PC-9 (cell line): ENCODE data around the gene GYPC. TPM values are rescaled to one million over a fixed set of nuclear protein-coding genes. Genes with fewer than 3 reads are reported as not detected.

Source experiments
- BruUV-seq: library from RNA; stranded (reverse); fragments of 400-500 nt; replicated peaks from 2 replicates; lab custom pipeline; 2021; lab: Mats Ljungman, UMichigan
- CTCF ChIA-PET: fragments of 300-600 bp; sonication (Branson Sonifier 250); formaldehyde crosslinking; loops from one replicate; lab custom pipeline; 2022; ENCODE audit warnings: antibody characterized with exemption; lab: Charles Lee
- POLR2A ChIA-PET: fragments of 300-600 bp; sonication (Branson Sonifier 250); formaldehyde crosslinking; loops from one replicate; lab custom pipeline; 2022; ENCODE audit warnings: antibody characterized with exemption; ENCODE audit not compliant: unreplicated experiment; lab: Charles Lee
- DNase-seq, 2 experiments: peaks; one replicate each; pipeline versions ENCODE4 v3.0.0 to v3.0.0-alpha.2; 2015 to 2022; ENCODE audit warnings: mixed read lengths in 1 of 2
- H2AFZ ChIP-seq: fragments of 200-600 bp; sonication (generic); 2 replicates; pipeline ENCODE4 v1.8.1; 2017; ENCODE audit warnings: antibody characterized with exemption
- H3F3A ChIP-seq: fragments of 200-600 bp; sonication (generic); 2 replicates; pipeline ENCODE4 v1.8.1; 2017; ENCODE audit warnings: antibody characterized with exemption, mild to moderate bottlenecking, low read depth; ENCODE audit not compliant: insufficient read depth
- H3K27ac ChIP-seq: fragments of 200-600 bp; sonication (generic); 2 replicates; pipeline ENCODE4 v1.6.1; 2016; ENCODE audit warnings: mixed run types
- H3K27me3 ChIP-seq: fragments of 200-600 bp; sonication (generic); 2 replicates; pipeline ENCODE4 v1.6.1; 2016; ENCODE audit warnings: low read depth, mixed run types; ENCODE audit not compliant: insufficient read depth
- H3K36me3 ChIP-seq: fragments of 200-600 bp; sonication (generic); 2 replicates; pipeline ENCODE4 v1.6.1; 2016; ENCODE audit warnings: low read depth, mixed run types
- H3K4me1 ChIP-seq: fragments of 200-600 bp; sonication (generic); replicated peaks from 2 replicates; pipeline ENCODE4 v1.6.1; 2016; ENCODE audit warnings: mixed run types; ENCODE audit not compliant: insufficient read depth
- H3K4me2 ChIP-seq: fragments of 200-600 bp; sonication (generic); 2 replicates; pipeline ENCODE4 v1.6.1; 2017; ENCODE audit warnings: mixed run types
- H3K4me3 ChIP-seq: fragments of 200-600 bp; sonication (generic); 2 replicates; pipeline ENCODE4 v1.6.1; 2016; ENCODE audit warnings: mixed run types
- H3K79me2 ChIP-seq: fragments of 200-600 bp; sonication (generic); 2 replicates; pipeline ENCODE4 v1.6.1; 2017; ENCODE audit warnings: low read depth, mixed run types
- H3K9me2 ChIP-seq: fragments of 200-600 bp; sonication (generic); 2 replicates; pipeline ENCODE4 v1.8.1; 2017; ENCODE audit warnings: mild to moderate bottlenecking; ENCODE audit not compliant: insufficient read depth
- H3K9me3 ChIP-seq: fragments of 200-600 bp; sonication (generic); 2 replicates; pipeline ENCODE4 v1.8.1; 2016; ENCODE audit warnings: low read depth; ENCODE audit not compliant: insufficient read depth
- H4K20me1 ChIP-seq: fragments of 200-600 bp; sonication (generic); 2 replicates; pipeline ENCODE4 v1.8.1; 2017; ENCODE audit not compliant: insufficient read depth
- CTCF ChIP-seq: fragments of 200-600 bp; sonication (generic); conservative IDR thresholded peaks from 2 replicates; pipeline ENCODE4 v1.6.1; 2017; ENCODE audit warnings: mixed run types, antibody characterized with exemption, mild to moderate bottlenecking, moderate library complexity
- EZH2 ChIP-seq: fragments of 200-600 bp; sonication (generic); IDR thresholded peaks from 2 replicates; pipeline ENCODE4 v1.8.0; 2017; ENCODE audit warnings: antibody characterized with exemption, low read depth
- intact Hi-C: fragments of 100-400 bp; cut with micrococcal nuclease; formaldehyde crosslinking; loops from one replicate; pipeline ENCODE4 v1.10.0; 2022; ENCODE audit not compliant: unreplicated experiment
- total RNA-seq: library from RNA; stranded (reverse); gene quantifications from 2 replicates; pipeline ENCODE4 v1.2.3, GENCODE V29; 2021

The GYPC gene
- total RNA-seq, 1 experiment from 2014 or later = not detected

DNA sequence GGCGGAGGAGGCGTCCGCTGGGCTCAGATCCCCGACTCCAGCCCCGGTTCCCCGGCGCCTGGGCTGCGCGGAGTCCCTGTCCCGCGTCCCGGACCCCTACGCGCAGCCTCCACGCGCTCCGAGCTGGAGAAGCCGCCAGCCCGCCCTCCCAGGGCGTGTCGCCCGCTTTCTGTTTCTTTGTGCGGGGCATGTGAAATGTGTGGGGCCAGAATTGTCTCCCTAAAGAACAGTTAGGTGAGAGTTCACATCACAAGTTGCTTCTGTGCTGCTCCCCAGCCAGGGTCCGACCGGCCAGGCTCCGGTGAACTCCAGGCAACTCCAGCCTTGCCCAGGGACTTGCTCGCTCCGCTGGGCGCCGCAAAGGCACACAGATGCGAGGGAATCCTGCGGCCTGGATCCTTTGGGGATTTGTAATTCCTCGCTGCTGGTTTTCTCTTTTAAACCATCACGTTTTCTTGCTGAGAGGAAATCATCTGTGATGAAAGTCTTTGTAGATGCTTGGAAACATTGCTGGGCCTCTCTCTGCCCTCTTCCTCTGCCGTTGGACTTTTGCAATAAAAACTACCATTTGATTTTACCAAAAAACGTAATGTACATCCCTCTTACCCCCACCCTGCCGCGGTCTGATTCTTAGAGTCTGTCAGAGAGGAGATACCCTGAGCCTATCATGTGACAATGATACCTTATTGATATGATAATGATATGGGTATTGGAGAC is 631 bp downstream of the GYPC start:
- Histone ChIP-seq H3K27ac (no peak overlapping the region), H3K79me2 (no peaks in the 10 kb centered on the region)
- no TSS peak for BruUV-seq

GRCh38 chr2:126657148-126657635 is 1.2 kb downstream of the GYPC start:
- intact Hi-C loops = no loop called here
- Histone ChIP-seq H3K9me3 (no peaks in the 10 kb centered on the region), H2AFZ (no peak overlapping the region), H3K4me2 (no peak overlapping the region), H3K9me2 (no peaks in the 10 kb centered on the region), H3K27ac (no peak overlapping the region), H4K20me1 (no peaks in the 10 kb centered on the region), H3K36me3 (no peaks in the 10 kb centered on the region), H3K4me1 (no peaks in the 10 kb centered on the region), H3K4me3 (no peak overlapping the region), H3K79me2 (no peaks in the 10 kb centered on the region), H3F3A (no peaks in the 10 kb centered on the region), H3K27me3 (peaks cover 73% of the 10 kb centered on the region)
- TF ChIP-seq EZH2 = no peak
- no peak for TF ChIP-seq CTCF
- POLR2A ChIA-PET = no interaction called here
- CTCF ChIA-PET = no interaction called here
- BruUV-seq = no TSS peak
- no peak for DNase-seq

More for the DNA sequence above, 631 bp downstream of the GYPC start:
- ChIA-PET CTCF (no interaction called here), POLR2A (no interaction called here)
- Histone ChIP-seq H4K20me1 (0 out of 2 replicates have a peak, but pooled peaks cover 3% of the 10 kb centered on the region), H3K27me3 (peaks cover 67% of the 10 kb centered on the region), H3K4me1 (no peaks in the 10 kb centered on the region), H3K36me3 (no peaks in the 10 kb centered on the region), H3K9me3 (no peaks in the 10 kb centered on the region), H3K9me2 (no peaks in the 10 kb centered on the region), H3F3A (no peaks in the 10 kb centered on the region), H2AFZ (no peak overlapping the region), H3K4me3 (no peak overlapping the region), H3K4me2 (no peak overlapping the region)
- intact Hi-C loops = no loop called here
- TF ChIP-seq CTCF = no peak
- TF ChIP-seq EZH2 = no peak
- DNase-seq = no peak

DNA sequence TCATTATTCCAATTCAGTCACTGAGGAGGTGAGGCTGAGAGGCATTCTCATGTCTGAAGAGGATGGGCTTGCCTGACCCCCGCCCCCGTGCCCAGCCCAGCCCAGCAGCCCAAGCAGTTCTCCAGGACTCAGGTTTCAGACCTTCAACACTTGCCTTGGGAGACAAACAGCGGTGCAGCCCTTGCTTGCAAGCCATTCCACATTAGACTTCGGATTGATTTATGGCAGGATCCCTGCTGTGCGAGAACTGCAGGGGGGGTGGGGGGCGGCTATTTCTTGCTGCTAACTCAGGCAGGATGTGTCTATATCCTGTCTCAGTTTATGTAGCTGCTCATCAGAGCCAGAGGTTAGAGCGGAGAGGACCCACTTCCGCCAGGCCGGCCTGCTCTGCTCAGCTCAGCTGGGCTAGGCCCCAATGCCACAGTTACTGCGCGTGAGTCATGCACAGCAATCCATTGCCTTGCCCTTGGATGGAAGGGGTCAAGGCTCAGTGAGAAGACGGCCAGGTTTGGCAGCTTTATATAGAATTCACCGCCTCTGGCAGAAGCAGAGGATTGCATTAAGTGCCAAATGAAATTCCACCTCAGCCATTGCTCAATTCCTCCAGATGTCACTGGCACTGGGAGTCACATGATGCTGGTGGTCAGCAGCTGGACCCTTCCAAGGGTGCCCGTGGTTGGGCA is 1.8 kb downstream of the GYPC start:
- Histone ChIP-seq H3K9me3 (no peaks in the 10 kb centered on the region), H2AFZ (no peak overlapping the region), H3K79me2 (no peaks in the 10 kb centered on the region), H3K27ac (no peak overlapping the region), H3K4me1 (no peaks in the 10 kb centered on the region), H4K20me1 (no peaks in the 10 kb centered on the region), H3F3A (no peaks in the 10 kb centered on the region), H3K36me3 (no peaks in the 10 kb centered on the region), H3K27me3 (peaks cover 79% of the 10 kb centered on the region), H3K4me2 (no peak overlapping the region), H3K9me2 (no peaks in the 10 kb centered on the region), H3K4me3 (no peak overlapping the region)
- peak; percentile 40 to 66 for DNase-seq
- intact Hi-C loops = no loop called here
- POLR2A ChIA-PET = no interaction called here
- CTCF ChIA-PET = no interaction called here
- TF ChIP-seq EZH2 (no peak), CTCF (no peak)
- BruUV-seq = no TSS peak
